CD14-positive monocyte (primary cell): ENCODE measurements around the gene FAM228B. TPM values are rescaled to one million over a fixed set of nuclear protein-coding genes. Genes with fewer than 3 reads are reported as not detected.

Experiments used
- DNase-seq, 3 donors: peaks; one replicate each; pipeline ENCODE4 v3.0.0-alpha.2; 2011 to 2022
- H2AFZ ChIP-seq: 2 replicates; pipeline ENCODE4 v1.6.0; 2012; ENCODE audit warnings: mild to moderate bottlenecking, low read depth, low read length, inconsistent platforms; ENCODE audit not compliant: insufficient read depth, poor library complexity, severe bottlenecking
- H3K27ac ChIP-seq, 2 donors: 1 replicate in 1 of 2; 2 replicates in 1 of 2; pipeline ENCODE4 v1.5.1; 2012 to 2013; ENCODE audit warnings: low read length in 2 of 2, control low read depth in 1 of 2, inconsistent platforms in 1 of 2, low read depth in 1 of 2, mild to moderate bottlenecking in 1 of 2
- H3K27me3 ChIP-seq, 2 donors: one replicate each; pipeline versions ENCODE4 v1.6.0 to v1.6.1; 2011 to 2013; ENCODE audit warnings: low read length in 2 of 2; ENCODE audit not compliant: control insufficient read depth in 2 of 2, insufficient read depth in 2 of 2
- H3K36me3 ChIP-seq, 2 donors: replicated peaks in 1 of 2; 1 replicate in 1 of 2; 2 replicates in 1 of 2; pipeline versions ENCODE4 v1.5.1 to v1.6.1; 2012 to 2013; ENCODE audit warnings: low read length in 2 of 2, control low read depth in 1 of 2, inconsistent platforms in 1 of 2, mild to moderate bottlenecking in 1 of 2; ENCODE audit not compliant: insufficient read depth in 2 of 2, control insufficient read depth in 1 of 2
- H3K4me1 ChIP-seq, 2 donors: 1 replicate in 1 of 2; 2 replicates in 1 of 2; pipeline versions ENCODE4 v1.5.1 to v1.6.1; 2012 to 2013; ENCODE audit warnings: low read length in 2 of 2, control low read depth in 1 of 2, inconsistent platforms in 1 of 2, mild to moderate bottlenecking in 1 of 2, moderate library complexity in 1 of 2; ENCODE audit not compliant: insufficient read depth in 2 of 2, control insufficient read depth in 1 of 2
- H3K4me2 ChIP-seq: replicated peaks from 2 replicates; pipeline ENCODE3; 2012; ENCODE audit warnings: low read length, moderate library complexity, mild to moderate bottlenecking; ENCODE audit not compliant: poor library complexity, severe bottlenecking; ENCODE audit errors: extremely low read depth
- H3K4me3 ChIP-seq, 3 experiments: fragments of 200-600 bp in 1 of 3; sonication (generic) in 1 of 3; replicated peaks in 1 of 3; 1 replicate in 2 of 3; 2 replicates in 1 of 3; pipeline ENCODE4 v1.5.1; 2011 to 2013; ENCODE audit warnings: low read length in 3 of 3, mild to moderate bottlenecking in 3 of 3, control low read depth in 2 of 3, low read depth in 2 of 3, inconsistent platforms in 1 of 3, moderate library complexity in 1 of 3
- H3K79me2 ChIP-seq: 2 replicates; pipeline ENCODE4 v1.6.0; 2012; ENCODE audit warnings: mild to moderate bottlenecking, control low read depth, inconsistent platforms, low read length, moderate library complexity; ENCODE audit not compliant: insufficient read depth
- H3K9ac ChIP-seq: 2 replicates; pipeline ENCODE4 v1.6.0; 2017; ENCODE audit warnings: low read length, mild to moderate bottlenecking; ENCODE audit not compliant: insufficient read depth, poor library complexity, severe bottlenecking
- H3K9me3 ChIP-seq, 2 donors: replicated peaks in 1 of 2; 1 replicate in 1 of 2; 2 replicates in 1 of 2; pipeline versions ENCODE4 v1.5.1 to v1.6.1; 2012 to 2013; ENCODE audit warnings: low read length in 2 of 2, control low read depth in 1 of 2; ENCODE audit not compliant: control insufficient read depth in 1 of 2, insufficient read depth in 1 of 2
- H4K20me1 ChIP-seq: 2 replicates; pipeline ENCODE4 v1.6.0; 2012; ENCODE audit warnings: mild to moderate bottlenecking, low read length, control low read depth, moderate library complexity; ENCODE audit not compliant: insufficient read depth
- H3K27ac Mint-ChIP-seq, 7 donors: one replicate each; pipeline ENCODE4 v1.8.0; 2020; ENCODE audit warnings: mild to moderate bottlenecking in 7 of 7, mixed read lengths in 7 of 7, moderate library complexity in 6 of 7, inconsistent platforms in 2 of 7
- H3K27me3 Mint-ChIP-seq, 3 donors: one replicate each; pipeline ENCODE4 v1.8.0; 2021 to 2022; ENCODE audit warnings: low read depth in 3 of 3, mild to moderate bottlenecking in 3 of 3, mixed read lengths in 3 of 3, moderate library complexity in 3 of 3, inconsistent platforms in 1 of 3
- H3K36me3 Mint-ChIP-seq, 2 donors: one replicate each; pipeline ENCODE4 v1.8.0; 2020; ENCODE audit warnings: mixed read lengths in 2 of 2, inconsistent platforms in 1 of 2, mild to moderate bottlenecking in 1 of 2
- H3K4me1 Mint-ChIP-seq: one replicate; pipeline ENCODE4 v1.8.0; 2020; ENCODE audit warnings: mild to moderate bottlenecking, mixed read lengths
- H3K4me3 Mint-ChIP-seq, 2 donors: one replicate each; pipeline ENCODE4 v1.8.0; 2020; ENCODE audit warnings: mild to moderate bottlenecking in 2 of 2, mixed read lengths in 2 of 2, moderate library complexity in 1 of 2
- H3K9me3 Mint-ChIP-seq, 7 donors: one replicate each; pipeline ENCODE4 v1.8.0; 2020 to 2022; ENCODE audit warnings: mixed read lengths in 7 of 7, mild to moderate bottlenecking in 6 of 7, moderate library complexity in 6 of 7, inconsistent platforms in 2 of 7
- WGBS: methylation state at CpG from one replicate; pipeline ENCODE4 v1.1.5; 2013; ENCODE audit warnings: missing lambda C conversion rate; ENCODE audit not compliant: insufficient coverage; 5-methylcytosine and 5-hydroxymethylcytosine counted together
- intact Hi-C, 2 donors: fragments of 100-400 bp; cut with micrococcal nuclease; formaldehyde crosslinking; loops; one replicate each; pipeline versions ENCODE4 v1.15.0 to v1.15.1; 2023
- polyA plus RNA-seq, 3 donors: library from polyadenylated mRNA; depleted of rRNA in 1 of 3; unstranded in 2 of 3; stranded (reverse) in 1 of 3; fragments of 300-500 nt in 2 of 3; fragments of >200 nt in 1 of 3; fragmentation: Illumina TruSeq in 2 of 3; gene quantifications; 1 replicate in 2 of 3; 2 replicates in 1 of 3; pipeline ENCODE4 v1.2.3, GENCODE V29; 2012 to 2021
- TF ChIP-seq, protein P1 (sequence below): fragments of 200-600 bp; IDR thresholded peaks from one replicate; pipeline ENCODE4 v1.8.0; 2022; ENCODE audit warnings: antibody characterized with exemption, mild to moderate bottlenecking

The FAM228B gene
- polyA plus RNA-seq, 3 donors, result 6.5 to 16.1 (median 7.5) TPM

DNA sequence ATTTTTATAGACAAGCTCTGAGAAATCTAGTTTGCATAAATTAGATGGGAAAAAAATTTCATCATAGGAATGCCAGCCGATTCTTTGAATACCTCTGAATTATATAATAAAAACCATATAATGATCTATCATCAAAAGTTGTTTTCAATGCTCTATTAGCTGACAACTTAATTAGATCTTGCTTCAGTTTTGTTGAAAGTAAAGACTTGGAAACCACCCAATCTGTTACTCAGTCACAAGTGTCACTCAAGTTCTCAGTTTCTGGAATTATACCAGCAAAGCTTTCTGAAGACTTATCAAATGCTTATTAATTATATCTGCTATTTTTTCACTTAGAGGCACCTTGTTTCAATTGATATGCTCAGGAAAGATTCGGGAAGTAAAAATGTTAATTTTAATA is 21.3 kb upstream of the FAM228B start:
- Histone ChIP-seq H3K27ac (no peak overlapping the region), H2AFZ (no peak overlapping the region), H3K4me1 (no peaks in the 10 kb centered on the region), H3K9me3 (peaks cover 6 to 22% of the 10 kb centered on the region in 2 donors), H3K27me3 (no peaks in the 10 kb centered on the region), H3K9ac (no peak overlapping the region), H3K4me3 (no peak overlapping the region), H3K79me2 (no peaks in the 10 kb centered on the region), H3K4me2 (no peak overlapping the region), H3K36me3 (peaks cover 13 to 20% of the 10 kb centered on the region in 2 donors), H4K20me1 (no peaks in the 10 kb centered on the region)
- peaks cover 25 to 50% (median 38%) of the 10 kb centered on the region in 7 donors for H3K9me3 Mint-ChIP-seq
- H3K27me3 Mint-ChIP-seq, result peaks cover 0 to 2% (median 0%) of the 10 kb centered on the region in 3 donors
- intact Hi-C loops, result no loop called here
- no peak overlapping the region for H3K27ac Mint-ChIP-seq
- no peak for DNase-seq
- no peak overlapping the region for H3K4me3 Mint-ChIP-seq
- TF ChIP-seq, protein P1, sequence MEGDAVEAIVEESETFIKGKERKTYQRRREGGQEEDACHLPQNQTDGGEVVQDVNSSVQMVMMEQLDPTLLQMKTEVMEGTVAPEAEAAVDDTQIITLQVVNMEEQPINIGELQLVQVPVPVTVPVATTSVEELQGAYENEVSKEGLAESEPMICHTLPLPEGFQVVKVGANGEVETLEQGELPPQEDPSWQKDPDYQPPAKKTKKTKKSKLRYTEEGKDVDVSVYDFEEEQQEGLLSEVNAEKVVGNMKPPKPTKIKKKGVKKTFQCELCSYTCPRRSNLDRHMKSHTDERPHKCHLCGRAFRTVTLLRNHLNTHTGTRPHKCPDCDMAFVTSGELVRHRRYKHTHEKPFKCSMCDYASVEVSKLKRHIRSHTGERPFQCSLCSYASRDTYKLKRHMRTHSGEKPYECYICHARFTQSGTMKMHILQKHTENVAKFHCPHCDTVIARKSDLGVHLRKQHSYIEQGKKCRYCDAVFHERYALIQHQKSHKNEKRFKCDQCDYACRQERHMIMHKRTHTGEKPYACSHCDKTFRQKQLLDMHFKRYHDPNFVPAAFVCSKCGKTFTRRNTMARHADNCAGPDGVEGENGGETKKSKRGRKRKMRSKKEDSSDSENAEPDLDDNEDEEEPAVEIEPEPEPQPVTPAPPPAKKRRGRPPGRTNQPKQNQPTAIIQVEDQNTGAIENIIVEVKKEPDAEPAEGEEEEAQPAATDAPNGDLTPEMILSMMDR, result no peak
- no peaks in the 10 kb centered on the region for H3K4me1 Mint-ChIP-seq
- no CpG with 5 or more reads among the region's 2 CpGs for WGBS
- peaks cover 19 to 49% of the 10 kb centered on the region in 2 donors for H3K36me3 Mint-ChIP-seq

DNA sequence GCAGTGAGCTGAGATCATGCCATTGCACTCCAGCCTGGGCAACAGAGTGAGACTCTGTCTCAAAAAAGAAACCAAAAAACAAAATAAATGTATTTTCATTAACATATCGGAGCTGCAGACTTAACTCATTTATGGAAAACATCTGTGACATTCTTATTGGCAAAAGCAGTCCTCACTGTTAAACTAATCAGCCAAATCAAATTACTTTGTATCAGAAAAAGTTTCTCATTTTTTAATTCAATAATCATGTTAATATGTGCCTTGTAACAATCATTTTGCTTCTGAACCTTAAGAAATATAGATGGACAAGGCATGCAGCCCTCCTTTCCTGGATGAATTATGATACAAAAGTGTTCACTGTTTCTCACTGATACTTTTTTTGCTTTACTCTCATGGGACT is 20.6 kb upstream of the FAM228B start:
- no peak overlapping the region for H3K4me3 ChIP-seq
- H3K9me3 ChIP-seq, result peaks cover 6 to 22% of the 10 kb centered on the region in 2 donors
- Mint-ChIP-seq H3K4me3 (no peak overlapping the region), H3K27me3 (peaks cover 0 to 2% (median 0%) of the 10 kb centered on the region in 3 donors), H3K4me1 (no peaks in the 10 kb centered on the region), H3K36me3 (peaks cover 19 to 45% of the 10 kb centered on the region in 2 donors), H3K9me3 (peaks cover 30 to 53% (median 43%) of the 10 kb centered on the region in 7 donors), H3K27ac (no peak overlapping the region)
- no CpG with 5 or more reads among the region's 1 CpG for WGBS
- peaks cover 13 to 20% of the 10 kb centered on the region in 2 donors for H3K36me3 ChIP-seq
- no peak overlapping the region for H3K4me2 ChIP-seq
- no peaks in the 10 kb centered on the region for H4K20me1 ChIP-seq
- no peak overlapping the region for H2AFZ ChIP-seq
- H3K4me1 ChIP-seq, result no peaks in the 10 kb centered on the region
- intact Hi-C loops, result no loop called here
- no peak for DNase-seq
- TF ChIP-seq, protein P1, result no peak
- no peaks in the 10 kb centered on the region for H3K79me2 ChIP-seq
- no peak overlapping the region for H3K27ac ChIP-seq
- H3K9ac ChIP-seq, result no peak overlapping the region
- no peaks in the 10 kb centered on the region for H3K27me3 ChIP-seq
